ENCODE measurements around the gene ARHGAP11B.
"Not testable (repeated sequence)": the region's sequence is repeated elsewhere in the genome, so short reads cannot be mapped to it uniquely, and the experiment has no call there.

The ARHGAP11B gene

DNA sequence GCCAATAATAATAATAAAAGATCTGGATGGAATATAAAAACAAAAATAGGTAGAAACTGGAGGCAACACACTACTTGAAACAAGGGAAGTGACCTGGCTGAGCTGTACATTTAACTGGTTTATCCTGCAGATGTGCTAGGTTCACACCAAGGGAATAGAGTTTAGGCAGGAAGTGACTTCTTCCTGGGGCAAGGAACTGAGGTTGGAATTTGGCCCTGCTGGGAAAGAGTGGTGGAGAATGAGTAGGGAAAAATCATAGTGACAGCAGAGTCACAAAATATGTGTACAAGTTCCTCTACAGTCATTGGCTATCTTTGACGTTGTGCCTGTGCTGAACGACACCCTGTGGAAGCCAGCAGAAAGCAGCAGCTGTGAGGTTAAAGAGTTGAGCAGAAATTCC lies 44.1 kb downstream of the ARHGAP11B start:
- no peak overlapping the region for H3K4me3 ChIP-seq (ENCODE audit: low read length)
- H3K27me3 ChIP-seq (replicated peaks; ENCODE audit: insufficient read depth, low read length), result no peaks in the 10 kb centered on the region
- no peaks in the 10 kb centered on the region for H3K9me2 ChIP-seq (replicated peaks; ENCODE audit: insufficient read depth, low read length)
- peaks cover 3% of the 10 kb centered on the region; the same call in 1 of the 2 replicates for H3K36me3 ChIP-seq (replicated peaks; ENCODE audit: insufficient read depth, low read length)
- no peak overlapping the region for H3K27ac ChIP-seq (ENCODE audit: low read length)
- H2AFZ ChIP-seq (ENCODE audit: low read length), result no peak overlapping the region
- no peaks in the 10 kb centered on the region for H4K20me1 ChIP-seq (ENCODE audit: insufficient read depth, low read length)
- no peak overlapping the region for H3K4me2 ChIP-seq (ENCODE audit: low read depth, low read length)
- no peak overlapping the region for H3K9ac ChIP-seq (ENCODE audit: low read length)
- H3K4me1 ChIP-seq (ENCODE audit: low read length), result no peaks in the 10 kb centered on the region
- H3F3A ChIP-seq (ENCODE audit: insufficient read depth, low read length), result no peaks in the 10 kb centered on the region
- no peak for TF ChIP-seq EZH2 (optimal IDR thresholded peaks at IDR 0.05; ENCODE audit: low read depth, low read length)
- TF ChIP-seq, protein P1, sequence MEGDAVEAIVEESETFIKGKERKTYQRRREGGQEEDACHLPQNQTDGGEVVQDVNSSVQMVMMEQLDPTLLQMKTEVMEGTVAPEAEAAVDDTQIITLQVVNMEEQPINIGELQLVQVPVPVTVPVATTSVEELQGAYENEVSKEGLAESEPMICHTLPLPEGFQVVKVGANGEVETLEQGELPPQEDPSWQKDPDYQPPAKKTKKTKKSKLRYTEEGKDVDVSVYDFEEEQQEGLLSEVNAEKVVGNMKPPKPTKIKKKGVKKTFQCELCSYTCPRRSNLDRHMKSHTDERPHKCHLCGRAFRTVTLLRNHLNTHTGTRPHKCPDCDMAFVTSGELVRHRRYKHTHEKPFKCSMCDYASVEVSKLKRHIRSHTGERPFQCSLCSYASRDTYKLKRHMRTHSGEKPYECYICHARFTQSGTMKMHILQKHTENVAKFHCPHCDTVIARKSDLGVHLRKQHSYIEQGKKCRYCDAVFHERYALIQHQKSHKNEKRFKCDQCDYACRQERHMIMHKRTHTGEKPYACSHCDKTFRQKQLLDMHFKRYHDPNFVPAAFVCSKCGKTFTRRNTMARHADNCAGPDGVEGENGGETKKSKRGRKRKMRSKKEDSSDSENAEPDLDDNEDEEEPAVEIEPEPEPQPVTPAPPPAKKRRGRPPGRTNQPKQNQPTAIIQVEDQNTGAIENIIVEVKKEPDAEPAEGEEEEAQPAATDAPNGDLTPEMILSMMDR (IDR thresholded peaks at IDR 0.05; ENCODE audit: low read length), result no peak
- no peak for TF ChIP-seq EZH2phosphoT487 (IDR thresholded peaks at IDR 0.05; ENCODE audit: low read length)
- H3K79me2 ChIP-seq (ENCODE audit: low read length), result peaks cover 8% of the 10 kb centered on the region; the same call in 1 of the 2 replicates
- H3K9me3 ChIP-seq (replicated peaks; ENCODE audit: insufficient read depth, low read length), result no peaks in the 10 kb centered on the region
- no peak for DNase-seq

DNA sequence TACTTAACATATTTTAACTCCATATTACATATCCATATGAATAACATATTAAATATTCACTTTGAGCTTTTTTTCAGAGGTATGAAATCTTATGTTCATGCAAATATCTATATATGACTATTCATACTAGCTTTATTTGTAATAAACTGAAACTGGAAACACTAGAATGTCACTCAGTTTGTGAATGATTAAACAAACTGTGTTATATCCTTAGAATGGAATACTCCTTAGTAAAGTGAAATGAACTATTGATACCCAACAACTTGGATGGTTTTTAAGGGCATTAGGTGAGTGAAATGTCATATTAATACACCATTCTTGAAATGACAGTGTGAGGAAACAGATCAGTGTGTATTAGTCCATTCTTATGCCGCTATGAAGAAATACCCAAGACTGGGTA lies 45.4 kb downstream of the ARHGAP11B start:
- peaks cover 5% of the 10 kb centered on the region; the same call in 1 of the 2 replicates for H3K79me2 ChIP-seq (ENCODE audit: low read length)
- H3K4me1 ChIP-seq (ENCODE audit: low read length), result no peaks in the 10 kb centered on the region
- 0 out of 2 replicates have a peak, but pooled peaks cover 3% of the 10 kb centered on the region for H3K36me3 ChIP-seq (replicated peaks; ENCODE audit: insufficient read depth, low read length)
- H3K9me2 ChIP-seq (replicated peaks; ENCODE audit: insufficient read depth, low read length), result no peaks in the 10 kb centered on the region
- no peak overlapping the region for H3K4me3 ChIP-seq (ENCODE audit: low read length)
- H3K27me3 ChIP-seq (replicated peaks; ENCODE audit: insufficient read depth, low read length), result no peaks in the 10 kb centered on the region
- H4K20me1 ChIP-seq (ENCODE audit: insufficient read depth, low read length), result no peaks in the 10 kb centered on the region
- DNase-seq, result no peak
- TF ChIP-seq, protein P1 (IDR thresholded peaks at IDR 0.05; ENCODE audit: low read length), result no peak
- no peak for TF ChIP-seq EZH2 (optimal IDR thresholded peaks at IDR 0.05; ENCODE audit: low read depth, low read length)
- no peak for TF ChIP-seq EZH2phosphoT487 (IDR thresholded peaks at IDR 0.05; ENCODE audit: low read length)
- no peak overlapping the region for H3K9ac ChIP-seq (ENCODE audit: low read length)
- no peak overlapping the region for H2AFZ ChIP-seq (ENCODE audit: low read length)
- no peaks in the 10 kb centered on the region for H3K9me3 ChIP-seq (replicated peaks; ENCODE audit: insufficient read depth, low read length)
- no peak overlapping the region for H3K27ac ChIP-seq (ENCODE audit: low read length)
- H3F3A ChIP-seq (ENCODE audit: insufficient read depth, low read length), result no peaks in the 10 kb centered on the region
- no peak overlapping the region for H3K4me2 ChIP-seq (ENCODE audit: low read depth, low read length)

GRCh38 chr15:30675126-30675525 lies 49.2 kb downstream of the ARHGAP11B start:
- no peaks in the 10 kb centered on the region for H3K4me1 ChIP-seq (ENCODE audit: low read length)
- H3K27me3 ChIP-seq (replicated peaks; ENCODE audit: insufficient read depth, low read length), result no peaks in the 10 kb centered on the region
- no peaks in the 10 kb centered on the region for H3F3A ChIP-seq (ENCODE audit: insufficient read depth, low read length)
- H4K20me1 ChIP-seq (ENCODE audit: insufficient read depth, low read length), result no peaks in the 10 kb centered on the region
- no peaks in the 10 kb centered on the region for H3K9me2 ChIP-seq (replicated peaks; ENCODE audit: insufficient read depth, low read length)
- no peak overlapping the region for H3K4me3 ChIP-seq (ENCODE audit: low read length)
- H2AFZ ChIP-seq (ENCODE audit: low read length), result no peak overlapping the region
- no peak for DNase-seq
- H3K9me3 ChIP-seq (replicated peaks; ENCODE audit: insufficient read depth, low read length), result no peaks in the 10 kb centered on the region
- H3K4me2 ChIP-seq (ENCODE audit: low read depth, low read length), result no peak overlapping the region
- H3K79me2 ChIP-seq (ENCODE audit: low read length), result no peaks in the 10 kb centered on the region
- no peak overlapping the region for H3K9ac ChIP-seq (ENCODE audit: low read length)
- no peak overlapping the region for H3K27ac ChIP-seq (ENCODE audit: low read length)
- 0 out of 2 replicates have a peak, but pooled peaks cover 3% of the 10 kb centered on the region for H3K36me3 ChIP-seq (replicated peaks; ENCODE audit: insufficient read depth, low read length)
- TF ChIP-seq EZH2phosphoT487 (IDR thresholded peaks at IDR 0.05; ENCODE audit: low read length) (no peak), EZH2 (optimal IDR thresholded peaks at IDR 0.05; ENCODE audit: low read depth, low read length) (no peak)
- TF ChIP-seq, protein P1 (IDR thresholded peaks at IDR 0.05; ENCODE audit: low read length), result no peak

DNA sequence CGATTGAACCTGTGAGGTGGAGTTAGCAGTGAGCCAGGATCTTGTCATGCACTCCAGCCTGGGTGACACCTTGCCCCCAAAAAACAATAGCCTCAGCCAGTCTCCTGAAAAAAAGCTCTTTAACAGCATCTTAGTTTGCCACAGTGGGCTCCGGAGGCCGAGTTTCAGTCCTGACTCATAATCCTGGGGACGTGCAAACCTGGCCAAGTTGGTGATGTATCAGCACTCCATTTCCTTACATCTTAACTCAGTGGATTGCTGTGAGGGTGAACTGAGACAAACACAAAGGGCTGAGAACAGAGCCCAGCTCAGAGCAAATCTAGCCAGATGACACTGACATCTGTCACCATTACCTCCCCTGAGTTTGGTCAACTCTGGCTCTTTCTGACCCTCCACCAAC lies 50.0 kb downstream of the ARHGAP11B start:
- not testable (repeated sequence) for H4K20me1 ChIP-seq (ENCODE audit: insufficient read depth, low read length); H3K9me2 ChIP-seq (replicated peaks; ENCODE audit: insufficient read depth, low read length); H3K4me2 ChIP-seq (ENCODE audit: low read depth, low read length); H3K36me3 ChIP-seq (replicated peaks; ENCODE audit: insufficient read depth, low read length); H3K4me3 ChIP-seq (ENCODE audit: low read length); DNase-seq; H3K9me3 ChIP-seq (replicated peaks; ENCODE audit: insufficient read depth, low read length); H2AFZ ChIP-seq (ENCODE audit: low read length); H3K79me2 ChIP-seq (ENCODE audit: low read length); H3K9ac ChIP-seq (ENCODE audit: low read length); H3K4me1 ChIP-seq (ENCODE audit: low read length); H3F3A ChIP-seq (ENCODE audit: insufficient read depth, low read length); H3K27me3 ChIP-seq (replicated peaks; ENCODE audit: insufficient read depth, low read length); H3K27ac ChIP-seq (ENCODE audit: low read length)

- not testable (repeated sequence) for H3K4me1 ChIP-seq (ENCODE audit: low read length); H3K9me2 ChIP-seq (replicated peaks; ENCODE audit: insufficient read depth, low read length); H3K9ac ChIP-seq (ENCODE audit: low read length); DNase-seq; H3K27ac ChIP-seq (ENCODE audit: low read length); H3K9me3 ChIP-seq (replicated peaks; ENCODE audit: insufficient read depth, low read length); H2AFZ ChIP-seq (ENCODE audit: low read length); H3F3A ChIP-seq (ENCODE audit: insufficient read depth, low read length); H3K27me3 ChIP-seq (replicated peaks; ENCODE audit: insufficient read depth, low read length); H3K36me3 ChIP-seq (replicated peaks; ENCODE audit: insufficient read depth, low read length); H3K4me2 ChIP-seq (ENCODE audit: low read depth, low read length); H4K20me1 ChIP-seq (ENCODE audit: insufficient read depth, low read length); H3K4me3 ChIP-seq (ENCODE audit: low read length); H3K79me2 ChIP-seq (ENCODE audit: low read length)
Observed at GRCh38 chr15:30680997-30681396, 55.1 kb downstream of the ARHGAP11B start.
